WTC11 (cell line): ENCODE results near the gene TBRG1. TPM values are rescaled to one million over a fixed set of nuclear protein-coding genes. Genes with fewer than 3 reads are reported as not detected.

Experiments
- ATAC-seq: fragments of 200-7000 bp; cut with Tn5 transposase; 2 replicates; pipeline ENCODE4 v1.10.0; 2021; ENCODE audit warnings: mild to moderate bottlenecking, moderate library complexity
- CTCF ChIA-PET: fragments of 300-600 bp; sonication (Branson Sonifier 250); formaldehyde crosslinking; loops from one replicate; lab custom pipeline; 2021; ENCODE audit warnings: antibody characterized with exemption; lab: Charles Lee
- POLR2A ChIA-PET: fragments of 350-600 bp; sonication (Branson Sonifier 250); formaldehyde crosslinking; loops from one replicate; lab custom pipeline; 2021; ENCODE audit warnings: antibody characterized with exemption; lab: Charles Lee
- DNase-seq: peaks from one replicate; pipeline ENCODE4 v3.0.0; 2021; ENCODE audit warnings: low spot score
- H3K27ac Mint-ChIP-seq: 2 replicates; pipeline ENCODE4 v1.8.0; 2021; ENCODE audit warnings: mixed read lengths
- H3K27me3 Mint-ChIP-seq: 2 replicates; pipeline ENCODE4 v1.8.0; 2021; ENCODE audit warnings: low read depth, mild to moderate bottlenecking, moderate library complexity, mixed read lengths
- H3K36me3 Mint-ChIP-seq: 2 replicates; pipeline ENCODE4 v1.8.0; 2021; ENCODE audit warnings: mixed read lengths
- H3K4me1 Mint-ChIP-seq: 2 replicates; pipeline ENCODE4 v1.8.0; 2022; ENCODE audit warnings: mixed read lengths
- H3K4me3 Mint-ChIP-seq: 2 replicates; pipeline ENCODE4 v1.8.0; 2021; ENCODE audit warnings: mild to moderate bottlenecking, moderate library complexity, mixed read lengths
- H3K9me3 Mint-ChIP-seq: 2 replicates; pipeline ENCODE4 v1.8.0; 2021; ENCODE audit warnings: mixed read lengths
- ATF1 ChIP-seq: sonication (generic); formaldehyde crosslinking; IDR thresholded peaks from 2 replicates; pipeline ENCODE4 v1.8.1; 2023; ENCODE audit warnings: mild to moderate bottlenecking, moderate library complexity, missing genetic modification reagents
- CREB1 ChIP-seq: sonication (generic); formaldehyde crosslinking; IDR thresholded peaks from 2 replicates; pipeline ENCODE4 v1.8.0; 2023; ENCODE audit warnings: mild to moderate bottlenecking, missing genetic modification reagents
- ELF4 ChIP-seq: sonication (generic); formaldehyde crosslinking; IDR thresholded peaks from 2 replicates; pipeline ENCODE4 v1.8.1; 2022; ENCODE audit warnings: low read depth, mild to moderate bottlenecking, moderate library complexity, missing genetic modification reagents
- EMX1 ChIP-seq: fragments of 250-450 bp; sonication (Bioruptor Pico); IDR thresholded peaks from 2 replicates; pipeline ENCODE4 v1.8.0; 2021; ENCODE audit warnings: mild to moderate bottlenecking
- GABPB1 ChIP-seq: sonication (generic); formaldehyde crosslinking; IDR thresholded peaks from 2 replicates; pipeline ENCODE4 v1.8.1; 2023; ENCODE audit warnings: mild to moderate bottlenecking, missing genetic modification reagents
- NFE2L1 ChIP-seq: sonication (generic); formaldehyde crosslinking; IDR thresholded peaks from 2 replicates; pipeline ENCODE4 v1.8.1; 2023; ENCODE audit warnings: missing genetic modification reagents
- SMAD4 ChIP-seq: sonication (generic); formaldehyde crosslinking; IDR thresholded peaks from 2 replicates; pipeline ENCODE4 v1.8.0; 2022; ENCODE audit warnings: mild to moderate bottlenecking, missing genetic modification reagents
- TCF7 ChIP-seq: sonication (generic); formaldehyde crosslinking; IDR thresholded peaks from 2 replicates; pipeline ENCODE4 v1.8.0; 2022; ENCODE audit warnings: mild to moderate bottlenecking, low read depth, missing genetic modification reagents, moderate library complexity
- total RNA-seq: library from RNA; stranded (reverse); gene quantifications from 3 replicates; pipeline ENCODE4 v1.2.3, GENCODE V29; 2021
- TF ChIP-seq, protein P1 (sequence below): fragments of 250-450 bp; sonication (Bioruptor Pico); IDR thresholded peaks from 2 replicates; pipeline ENCODE4 v1.9.0; 2021; ENCODE audit warnings: moderate library complexity, mild to moderate bottlenecking, inconsistent platforms, borderline replicate concordance
- TF ChIP-seq, protein P2 (sequence below): sonication (generic); formaldehyde crosslinking; IDR thresholded peaks from 2 replicates; pipeline ENCODE4 v1.8.0; 2023; ENCODE audit warnings: missing genetic modification reagents, mild to moderate bottlenecking, borderline replicate concordance
- TF ChIP-seq, protein P3 (sequence below): sonication (generic); formaldehyde crosslinking; IDR thresholded peaks from 2 replicates; pipeline ENCODE4 v1.8.1; 2022; ENCODE audit warnings: mild to moderate bottlenecking, missing genetic modification reagents, moderate library complexity, borderline replicate concordance
- TF ChIP-seq, protein P4 (sequence below): fragments of 250-450 bp; sonication (Bioruptor Pico); IDR thresholded peaks from 2 replicates; pipeline ENCODE4 v1.9.0; 2021; ENCODE audit warnings: mild to moderate bottlenecking
- TF ChIP-seq, protein P5 (sequence below): sonication (generic); formaldehyde crosslinking; IDR thresholded peaks from 2 replicates; pipeline ENCODE4 v1.8.0; 2023; ENCODE audit warnings: missing genetic modification reagents
- TF ChIP-seq, protein P6 (sequence below): sonication (generic); formaldehyde crosslinking; IDR thresholded peaks from 2 replicates; pipeline ENCODE4 v1.8.1; 2023; ENCODE audit warnings: mild to moderate bottlenecking, missing genetic modification reagents, moderate library complexity
- TF ChIP-seq, protein P7 (sequence below): sonication (generic); formaldehyde crosslinking; IDR thresholded peaks from 2 replicates; pipeline ENCODE4 v1.8.1; 2022; ENCODE audit warnings: missing genetic modification reagents, borderline replicate concordance
- TF ChIP-seq, protein P8 (sequence below): fragments of 250-450 bp; sonication (Bioruptor Pico); IDR thresholded peaks from 2 replicates; pipeline ENCODE4 v1.9.0; 2021; ENCODE audit warnings: mild to moderate bottlenecking
- TF ChIP-seq, protein P9 (sequence below): sonication (generic); formaldehyde crosslinking; IDR thresholded peaks from 2 replicates; pipeline ENCODE4 v1.8.0; 2022; ENCODE audit warnings: missing genetic modification reagents

The TBRG1 gene
- total RNA-seq, 1 experiment from 2014 or later = 30.0 TPM

DNA sequence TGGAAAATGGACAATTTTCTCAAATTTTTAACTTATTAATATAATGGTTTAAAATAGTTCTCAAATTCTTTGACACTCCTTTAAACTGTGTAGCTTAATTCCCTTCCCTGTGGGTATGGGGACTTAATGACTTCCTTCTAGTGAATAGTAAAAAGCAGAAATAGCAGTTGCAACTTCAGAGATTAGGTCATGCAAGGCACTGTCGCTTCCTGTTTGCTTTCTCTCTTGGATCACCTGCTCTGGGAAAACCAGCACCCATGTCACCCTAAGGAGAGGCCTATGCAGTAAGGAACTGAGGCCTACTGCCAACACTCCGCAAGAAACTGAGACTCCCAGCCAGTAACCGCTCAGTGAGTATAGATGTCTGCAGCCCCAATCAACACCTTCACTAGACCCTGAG, 16.9 kb upstream of the TBRG1 start (continued):
- TF ChIP-seq, protein P1, sequence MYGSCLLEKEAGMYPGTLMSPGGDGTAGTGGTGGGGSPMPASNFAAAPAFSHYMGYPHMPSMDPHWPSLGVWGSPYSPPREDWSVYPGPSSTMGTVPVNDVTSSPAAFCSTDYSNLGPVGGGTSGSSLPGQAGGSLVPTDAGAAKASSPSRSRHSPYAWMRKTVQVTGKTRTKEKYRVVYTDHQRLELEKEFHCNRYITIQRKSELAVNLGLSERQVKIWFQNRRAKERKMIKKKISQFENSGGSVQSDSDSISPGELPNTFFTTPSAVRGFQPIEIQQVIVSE (CRISPR knock-in tag) = no peak
- TF ChIP-seq EMX1 (CRISPR knock-in tag) = no peak
- TF ChIP-seq, protein P2, sequence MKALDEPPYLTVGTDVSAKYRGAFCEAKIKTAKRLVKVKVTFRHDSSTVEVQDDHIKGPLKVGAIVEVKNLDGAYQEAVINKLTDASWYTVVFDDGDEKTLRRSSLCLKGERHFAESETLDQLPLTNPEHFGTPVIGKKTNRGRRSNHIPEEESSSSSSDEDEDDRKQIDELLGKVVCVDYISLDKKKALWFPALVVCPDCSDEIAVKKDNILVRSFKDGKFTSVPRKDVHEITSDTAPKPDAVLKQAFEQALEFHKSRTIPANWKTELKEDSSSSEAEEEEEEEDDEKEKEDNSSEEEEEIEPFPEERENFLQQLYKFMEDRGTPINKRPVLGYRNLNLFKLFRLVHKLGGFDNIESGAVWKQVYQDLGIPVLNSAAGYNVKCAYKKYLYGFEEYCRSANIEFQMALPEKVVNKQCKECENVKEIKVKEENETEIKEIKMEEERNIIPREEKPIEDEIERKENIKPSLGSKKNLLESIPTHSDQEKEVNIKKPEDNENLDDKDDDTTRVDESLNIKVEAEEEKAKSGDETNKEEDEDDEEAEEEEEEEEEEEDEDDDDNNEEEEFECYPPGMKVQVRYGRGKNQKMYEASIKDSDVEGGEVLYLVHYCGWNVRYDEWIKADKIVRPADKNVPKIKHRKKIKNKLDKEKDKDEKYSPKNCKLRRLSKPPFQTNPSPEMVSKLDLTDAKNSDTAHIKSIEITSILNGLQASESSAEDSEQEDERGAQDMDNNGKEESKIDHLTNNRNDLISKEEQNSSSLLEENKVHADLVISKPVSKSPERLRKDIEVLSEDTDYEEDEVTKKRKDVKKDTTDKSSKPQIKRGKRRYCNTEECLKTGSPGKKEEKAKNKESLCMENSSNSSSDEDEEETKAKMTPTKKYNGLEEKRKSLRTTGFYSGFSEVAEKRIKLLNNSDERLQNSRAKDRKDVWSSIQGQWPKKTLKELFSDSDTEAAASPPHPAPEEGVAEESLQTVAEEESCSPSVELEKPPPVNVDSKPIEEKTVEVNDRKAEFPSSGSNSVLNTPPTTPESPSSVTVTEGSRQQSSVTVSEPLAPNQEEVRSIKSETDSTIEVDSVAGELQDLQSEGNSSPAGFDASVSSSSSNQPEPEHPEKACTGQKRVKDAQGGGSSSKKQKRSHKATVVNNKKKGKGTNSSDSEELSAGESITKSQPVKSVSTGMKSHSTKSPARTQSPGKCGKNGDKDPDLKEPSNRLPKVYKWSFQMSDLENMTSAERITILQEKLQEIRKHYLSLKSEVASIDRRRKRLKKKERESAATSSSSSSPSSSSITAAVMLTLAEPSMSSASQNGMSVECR (CRISPR knock-in tag) = no peak
- no peak for TF ChIP-seq ATF1 (CRISPR knock-in tag)
- TF ChIP-seq TCF7 = no peak
- TF ChIP-seq CREB1 (CRISPR knock-in tag) = no peak
- no peak for TF ChIP-seq SMAD4
- TF ChIP-seq, all 79 proteins: peak for 0

DNA sequence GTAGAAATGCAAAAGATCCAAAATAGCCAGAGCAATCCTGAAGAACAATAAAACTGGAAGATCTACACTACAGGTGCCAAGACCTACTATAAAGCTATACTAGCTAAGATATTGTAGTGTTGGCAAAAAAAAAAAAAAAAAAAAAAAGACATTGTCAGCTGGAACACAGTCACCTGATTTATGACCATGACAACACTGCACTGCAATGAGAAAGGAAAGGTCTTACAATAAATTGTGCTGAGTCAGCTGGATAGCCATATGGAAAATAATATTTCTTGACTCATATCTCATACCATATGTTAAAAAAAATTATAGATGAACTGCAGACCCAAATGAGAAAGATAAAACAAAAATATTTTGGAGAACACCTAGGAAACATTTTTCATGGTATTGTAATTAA, 14.5 kb upstream of the TBRG1 start:
- H3K4me3 Mint-ChIP-seq = no peak overlapping the region
- H3K4me1 Mint-ChIP-seq = no peaks in the 10 kb centered on the region
- H3K36me3 Mint-ChIP-seq = no peaks in the 10 kb centered on the region
- ATAC-seq (no peak), DNase-seq (no peak)
- no peaks in the 10 kb centered on the region for H3K27me3 Mint-ChIP-seq
- H3K9me3 Mint-ChIP-seq = no peaks in the 10 kb centered on the region
- ChIA-PET CTCF (interaction anchor here (0.6 kb wide), 1 partner anchor 395 kb away, joined by 4 read pairs; no protein-coding TSS in a partner anchor), POLR2A (interaction anchor here (0.6 kb wide), 1 partner anchor 453 kb away, joined by 3 read pairs; no protein-coding TSS in a partner anchor)
- H3K27ac Mint-ChIP-seq = no peak overlapping the region
- TF ChIP-seq NFE2L1 = no peak
- TF ChIP-seq, protein P3, sequence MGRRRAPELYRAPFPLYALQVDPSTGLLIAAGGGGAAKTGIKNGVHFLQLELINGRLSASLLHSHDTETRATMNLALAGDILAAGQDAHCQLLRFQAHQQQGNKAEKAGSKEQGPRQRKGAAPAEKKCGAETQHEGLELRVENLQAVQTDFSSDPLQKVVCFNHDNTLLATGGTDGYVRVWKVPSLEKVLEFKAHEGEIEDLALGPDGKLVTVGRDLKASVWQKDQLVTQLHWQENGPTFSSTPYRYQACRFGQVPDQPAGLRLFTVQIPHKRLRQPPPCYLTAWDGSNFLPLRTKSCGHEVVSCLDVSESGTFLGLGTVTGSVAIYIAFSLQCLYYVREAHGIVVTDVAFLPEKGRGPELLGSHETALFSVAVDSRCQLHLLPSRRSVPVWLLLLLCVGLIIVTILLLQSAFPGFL (CRISPR knock-in tag) = no peak
- TF ChIP-seq, protein P4, sequence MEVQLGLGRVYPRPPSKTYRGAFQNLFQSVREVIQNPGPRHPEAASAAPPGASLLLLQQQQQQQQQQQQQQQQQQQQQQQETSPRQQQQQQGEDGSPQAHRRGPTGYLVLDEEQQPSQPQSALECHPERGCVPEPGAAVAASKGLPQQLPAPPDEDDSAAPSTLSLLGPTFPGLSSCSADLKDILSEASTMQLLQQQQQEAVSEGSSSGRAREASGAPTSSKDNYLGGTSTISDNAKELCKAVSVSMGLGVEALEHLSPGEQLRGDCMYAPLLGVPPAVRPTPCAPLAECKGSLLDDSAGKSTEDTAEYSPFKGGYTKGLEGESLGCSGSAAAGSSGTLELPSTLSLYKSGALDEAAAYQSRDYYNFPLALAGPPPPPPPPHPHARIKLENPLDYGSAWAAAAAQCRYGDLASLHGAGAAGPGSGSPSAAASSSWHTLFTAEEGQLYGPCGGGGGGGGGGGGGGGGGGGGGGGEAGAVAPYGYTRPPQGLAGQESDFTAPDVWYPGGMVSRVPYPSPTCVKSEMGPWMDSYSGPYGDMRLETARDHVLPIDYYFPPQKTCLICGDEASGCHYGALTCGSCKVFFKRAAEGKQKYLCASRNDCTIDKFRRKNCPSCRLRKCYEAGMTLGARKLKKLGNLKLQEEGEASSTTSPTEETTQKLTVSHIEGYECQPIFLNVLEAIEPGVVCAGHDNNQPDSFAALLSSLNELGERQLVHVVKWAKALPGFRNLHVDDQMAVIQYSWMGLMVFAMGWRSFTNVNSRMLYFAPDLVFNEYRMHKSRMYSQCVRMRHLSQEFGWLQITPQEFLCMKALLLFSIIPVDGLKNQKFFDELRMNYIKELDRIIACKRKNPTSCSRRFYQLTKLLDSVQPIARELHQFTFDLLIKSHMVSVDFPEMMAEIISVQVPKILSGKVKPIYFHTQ = no peak
- TF ChIP-seq, protein P5, sequence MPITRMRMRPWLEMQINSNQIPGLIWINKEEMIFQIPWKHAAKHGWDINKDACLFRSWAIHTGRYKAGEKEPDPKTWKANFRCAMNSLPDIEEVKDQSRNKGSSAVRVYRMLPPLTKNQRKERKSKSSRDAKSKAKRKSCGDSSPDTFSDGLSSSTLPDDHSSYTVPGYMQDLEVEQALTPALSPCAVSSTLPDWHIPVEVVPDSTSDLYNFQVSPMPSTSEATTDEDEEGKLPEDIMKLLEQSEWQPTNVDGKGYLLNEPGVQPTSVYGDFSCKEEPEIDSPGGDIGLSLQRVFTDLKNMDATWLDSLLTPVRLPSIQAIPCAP = no peak
- TF ChIP-seq, protein P6, sequence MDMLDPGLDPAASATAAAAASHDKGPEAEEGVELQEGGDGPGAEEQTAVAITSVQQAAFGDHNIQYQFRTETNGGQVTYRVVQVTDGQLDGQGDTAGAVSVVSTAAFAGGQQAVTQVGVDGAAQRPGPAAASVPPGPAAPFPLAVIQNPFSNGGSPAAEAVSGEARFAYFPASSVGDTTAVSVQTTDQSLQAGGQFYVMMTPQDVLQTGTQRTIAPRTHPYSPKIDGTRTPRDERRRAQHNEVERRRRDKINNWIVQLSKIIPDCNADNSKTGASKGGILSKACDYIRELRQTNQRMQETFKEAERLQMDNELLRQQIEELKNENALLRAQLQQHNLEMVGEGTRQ (CRISPR knock-in tag) = no peak
- TF ChIP-seq, protein P7, sequence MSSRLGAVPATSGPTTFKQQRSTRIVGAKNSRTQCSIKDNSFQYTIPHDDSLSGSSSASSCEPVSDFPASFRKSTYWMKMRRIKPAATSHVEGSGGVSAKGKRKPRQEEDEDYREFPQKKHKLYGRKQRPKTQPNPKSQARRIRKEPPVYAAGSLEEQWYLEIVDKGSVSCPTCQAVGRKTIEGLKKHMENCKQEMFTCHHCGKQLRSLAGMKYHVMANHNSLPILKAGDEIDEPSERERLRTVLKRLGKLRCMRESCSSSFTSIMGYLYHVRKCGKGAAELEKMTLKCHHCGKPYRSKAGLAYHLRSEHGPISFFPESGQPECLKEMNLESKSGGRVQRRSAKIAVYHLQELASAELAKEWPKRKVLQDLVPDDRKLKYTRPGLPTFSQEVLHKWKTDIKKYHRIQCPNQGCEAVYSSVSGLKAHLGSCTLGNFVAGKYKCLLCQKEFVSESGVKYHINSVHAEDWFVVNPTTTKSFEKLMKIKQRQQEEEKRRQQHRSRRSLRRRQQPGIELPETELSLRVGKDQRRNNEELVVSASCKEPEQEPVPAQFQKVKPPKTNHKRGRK (CRISPR knock-in tag) = no peak
- TF ChIP-seq, protein P8, sequence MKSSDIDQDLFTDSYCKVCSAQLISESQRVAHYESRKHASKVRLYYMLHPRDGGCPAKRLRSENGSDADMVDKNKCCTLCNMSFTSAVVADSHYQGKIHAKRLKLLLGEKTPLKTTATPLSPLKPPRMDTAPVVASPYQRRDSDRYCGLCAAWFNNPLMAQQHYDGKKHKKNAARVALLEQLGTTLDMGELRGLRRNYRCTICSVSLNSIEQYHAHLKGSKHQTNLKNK = no peak
- no peak for TF ChIP-seq ELF4
- TF ChIP-seq, protein P9, sequence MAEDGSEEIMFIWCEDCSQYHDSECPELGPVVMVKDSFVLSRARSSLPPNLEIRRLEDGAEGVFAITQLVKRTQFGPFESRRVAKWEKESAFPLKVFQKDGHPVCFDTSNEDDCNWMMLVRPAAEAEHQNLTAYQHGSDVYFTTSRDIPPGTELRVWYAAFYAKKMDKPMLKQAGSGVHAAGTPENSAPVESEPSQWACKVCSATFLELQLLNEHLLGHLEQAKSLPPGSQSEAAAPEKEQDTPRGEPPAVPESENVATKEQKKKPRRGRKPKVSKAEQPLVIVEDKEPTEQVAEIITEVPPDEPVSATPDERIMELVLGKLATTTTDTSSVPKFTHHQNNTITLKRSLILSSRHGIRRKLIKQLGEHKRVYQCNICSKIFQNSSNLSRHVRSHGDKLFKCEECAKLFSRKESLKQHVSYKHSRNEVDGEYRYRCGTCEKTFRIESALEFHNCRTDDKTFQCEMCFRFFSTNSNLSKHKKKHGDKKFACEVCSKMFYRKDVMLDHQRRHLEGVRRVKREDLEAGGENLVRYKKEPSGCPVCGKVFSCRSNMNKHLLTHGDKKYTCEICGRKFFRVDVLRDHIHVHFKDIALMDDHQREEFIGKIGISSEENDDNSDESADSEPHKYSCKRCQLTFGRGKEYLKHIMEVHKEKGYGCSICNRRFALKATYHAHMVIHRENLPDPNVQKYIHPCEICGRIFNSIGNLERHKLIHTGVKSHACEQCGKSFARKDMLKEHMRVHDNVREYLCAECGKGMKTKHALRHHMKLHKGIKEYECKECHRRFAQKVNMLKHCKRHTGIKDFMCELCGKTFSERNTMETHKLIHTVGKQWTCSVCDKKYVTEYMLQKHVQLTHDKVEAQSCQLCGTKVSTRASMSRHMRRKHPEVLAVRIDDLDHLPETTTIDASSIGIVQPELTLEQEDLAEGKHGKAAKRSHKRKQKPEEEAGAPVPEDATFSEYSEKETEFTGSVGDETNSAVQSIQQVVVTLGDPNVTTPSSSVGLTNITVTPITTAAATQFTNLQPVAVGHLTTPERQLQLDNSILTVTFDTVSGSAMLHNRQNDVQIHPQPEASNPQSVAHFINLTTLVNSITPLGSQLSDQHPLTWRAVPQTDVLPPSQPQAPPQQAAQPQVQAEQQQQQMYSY = no peak
- no peak for TF ChIP-seq GABPB1 (CRISPR knock-in tag)
